Measurements from ENCODE around the gene MUC2. TPM values are rescaled to one million over a fixed set of nuclear protein-coding genes. Genes with fewer than 3 reads are reported as not detected.

The MUC2 gene
- total and polyA plus RNA-seq, 2 experiments from 2014 or later, result not detected

GRCh38 chr11:1041149-1041467, 33.6 kb upstream of the MUC2 start (continued):
- TF ChIP-seq ZNF462 (CRISPR knock-in tag; IDR thresholded peaks at IDR 0.05) (no peak), JUNB (IDR thresholded peaks at IDR 0.05; ENCODE audit: unreplicated experiment) (no peak), CREB1 (CRISPR knock-in tag; IDR thresholded peaks at IDR 0.05; ENCODE audit: low read depth) (no peak), STAT1 (IDR thresholded peaks at IDR 0.05; ENCODE audit: unreplicated experiment) (no peak), POLR2AphosphoS5 (IDR thresholded peaks at IDR 0.05; ENCODE audit: low read depth) (no peak), CTCF (conservative IDR thresholded peaks at IDR 0.05; ENCODE audit: low read depth in 2 of 2) (no peak), NANOG (IDR thresholded peaks at IDR 0.05; ENCODE audit: borderline replicate concordance) (no peak), EZH2phosphoT487 (IDR thresholded peaks at IDR 0.05; ENCODE audit: unreplicated experiment) (no peak), ZNF331 (CRISPR knock-in tag; IDR thresholded peaks at IDR 0.05; ENCODE audit: low read depth) (no peak)

- Mint-ChIP-seq H3K27me3 (ENCODE audit: insufficient read depth, low read depth, poor library complexity) (peaks cover 3% of the 10 kb centered on the region), H3K9me3 (peaks cover 2% of the 10 kb centered on the region; the same call in 2 of the 3 replicates), H3K36me3 (ENCODE audit: low read depth) (no peaks in the 10 kb centered on the region; the same call in 2 of the 3 replicates), H3K4me1 (no peaks in the 10 kb centered on the region), H3K27ac (no peak overlapping the region), H3K4me3 (no peak overlapping the region)
- Histone ChIP-seq H3F3A (replicated peaks; ENCODE audit: low read depth) (no peaks in the 10 kb centered on the region), H3K9me2 (ENCODE audit: insufficient read depth) (no peaks in the 10 kb centered on the region), H3K36me3 (ENCODE audit: insufficient read depth) (no peaks in the 10 kb centered on the region), H3K4me1 (ENCODE audit: insufficient read depth) (no peaks in the 10 kb centered on the region), H3K27ac (ENCODE audit: low read depth) (no peak overlapping the region), H2AFZ (no peak overlapping the region), H3K79me2 (replicated peaks; ENCODE audit: insufficient read depth) (no peaks in the 10 kb centered on the region), H3K4me3 (no peak overlapping the region), H4K20me1 (replicated peaks; ENCODE audit: insufficient read depth) (no peaks in the 10 kb centered on the region), H3K27me3 (ENCODE audit: insufficient read depth) (no peaks in the 10 kb centered on the region), H3K4me2 (no peak overlapping the region)
- no peak for TF ChIP-seq NANOG (IDR thresholded peaks at IDR 0.05; ENCODE audit: borderline replicate concordance)
- TF ChIP-seq CTCF (conservative IDR thresholded peaks at IDR 0.05; ENCODE audit: low read depth in 2 of 2), result no peak
- TF ChIP-seq ZNF331 (CRISPR knock-in tag; IDR thresholded peaks at IDR 0.05; ENCODE audit: low read depth), result no peak
- TF ChIP-seq EZH2 (IDR thresholded peaks at IDR 0.05; ENCODE audit: low read depth, unreplicated experiment), result no peak
- DNase-seq (ENCODE audit: low spot score) (no peak), ATAC-seq (no peak)
Measured at GRCh38 chr11:1041471-1041870, 33.2 kb upstream of the MUC2 start.
